Measurements from ENCODE around the gene EGR1.
A peak's percentile ranks its signal among the peaks of the same experiment; 100 is the strongest.

Gene EGR1

DNA sequence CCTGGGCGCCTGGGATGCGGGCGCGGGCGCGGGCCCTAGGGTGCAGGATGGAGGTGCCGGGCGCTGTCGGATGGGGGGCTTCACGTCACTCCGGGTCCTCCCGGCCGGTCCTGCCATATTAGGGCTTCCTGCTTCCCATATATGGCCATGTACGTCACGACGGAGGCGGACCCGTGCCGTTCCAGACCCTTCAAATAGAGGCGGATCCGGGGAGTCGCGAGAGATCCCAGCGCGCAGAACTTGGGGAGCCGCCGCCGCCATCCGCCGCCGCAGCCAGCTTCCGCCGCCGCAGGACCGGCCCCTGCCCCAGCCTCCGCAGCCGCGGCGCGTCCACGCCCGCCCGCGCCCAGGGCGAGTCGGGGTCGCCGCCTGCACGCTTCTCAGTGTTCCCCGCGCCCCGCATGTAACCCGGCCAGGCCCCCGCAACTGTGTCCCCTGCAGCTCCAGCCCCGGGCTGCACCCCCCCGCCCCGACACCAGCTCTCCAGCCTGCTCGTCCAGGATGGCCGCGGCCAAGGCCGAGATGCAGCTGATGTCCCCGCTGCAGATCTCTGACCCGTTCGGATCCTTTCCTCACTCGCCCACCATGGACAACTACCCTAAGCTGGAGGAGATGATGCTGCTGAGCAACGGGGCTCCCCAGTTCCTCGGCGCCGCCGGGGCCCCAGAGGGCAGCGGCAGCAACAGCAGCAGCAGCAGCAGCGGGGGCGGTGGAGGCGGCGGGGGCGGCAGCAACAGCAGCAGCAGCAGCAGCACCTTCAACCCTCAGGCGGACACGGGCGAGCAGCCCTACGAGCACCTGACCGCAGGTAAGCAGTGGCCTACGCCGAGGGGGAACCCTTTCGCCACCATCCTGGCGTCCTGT, at the start of gene EGR1:
EGR1 (plus strand) TSS at position 219 of the 864 bp plus-strand sequence; CDS start at position 502, 283 bp downstream.
- H3K27ac ChIP-seq, result peak within 1 kb of the TSS; percentile 99
- H3K4me3 ChIP-seq, result peak within 1 kb of the TSS; percentile 87
- no peak for TF ChIP-seq CTCF (IDR thresholded peaks at IDR 0.05)
- DNase-seq (ENCODE audit: low spot score), result peak; percentile 97

DNA sequence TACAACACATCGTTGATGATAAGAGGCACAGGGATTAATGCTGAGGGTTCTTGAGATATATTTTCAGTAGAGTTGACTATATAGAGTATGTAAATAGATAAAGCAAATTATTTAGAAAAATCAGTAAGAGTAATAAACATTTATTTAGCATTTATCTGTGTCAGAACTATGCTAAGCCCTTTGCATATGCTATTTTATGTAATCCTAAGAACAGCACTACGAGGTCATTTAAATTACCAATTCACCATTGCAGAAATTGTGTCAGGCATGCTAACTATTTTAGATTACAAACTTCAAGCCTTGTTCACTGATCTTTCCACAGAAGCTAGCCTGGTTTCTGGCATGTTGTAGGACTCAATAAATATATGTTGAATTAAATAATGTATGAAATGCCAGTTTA, 46.8 kb upstream of the EGR1 start:
- no peak for DNase-seq (ENCODE audit: low spot score)
- no peak for TF ChIP-seq CTCF (IDR thresholded peaks at IDR 0.05)
- H3K27ac ChIP-seq, result no peak overlapping the region
- H3K4me3 ChIP-seq, result no peak overlapping the region

- no peak for TF ChIP-seq CTCF (IDR thresholded peaks at IDR 0.05)
- no peak overlapping the region for H3K27ac ChIP-seq
- no peak for DNase-seq (ENCODE audit: low spot score)
- no peak overlapping the region for H3K4me3 ChIP-seq
Observed at GRCh38 chr5:138425079-138425478, 40.2 kb upstream of the EGR1 start.

GRCh38 chr5:138435943-138436342, 29.3 kb upstream of the EGR1 start:
- Histone ChIP-seq H3K27ac (no peak overlapping the region), H3K4me3 (no peak overlapping the region)
- TF ChIP-seq CTCF (IDR thresholded peaks at IDR 0.05), result no peak
- no peak for DNase-seq (ENCODE audit: low spot score)

GRCh38 chr5:138438003-138438723, 27.1 kb upstream of the EGR1 start:
- DNase-seq (ENCODE audit: low spot score), result no peak
- H3K27ac ChIP-seq, result peak overlapping the region in 1 of 2 donors; percentile 40
- TF ChIP-seq CTCF (IDR thresholded peaks at IDR 0.05), result no peak
- H3K4me3 ChIP-seq, result peak overlapping the region; percentile 80

DNA sequence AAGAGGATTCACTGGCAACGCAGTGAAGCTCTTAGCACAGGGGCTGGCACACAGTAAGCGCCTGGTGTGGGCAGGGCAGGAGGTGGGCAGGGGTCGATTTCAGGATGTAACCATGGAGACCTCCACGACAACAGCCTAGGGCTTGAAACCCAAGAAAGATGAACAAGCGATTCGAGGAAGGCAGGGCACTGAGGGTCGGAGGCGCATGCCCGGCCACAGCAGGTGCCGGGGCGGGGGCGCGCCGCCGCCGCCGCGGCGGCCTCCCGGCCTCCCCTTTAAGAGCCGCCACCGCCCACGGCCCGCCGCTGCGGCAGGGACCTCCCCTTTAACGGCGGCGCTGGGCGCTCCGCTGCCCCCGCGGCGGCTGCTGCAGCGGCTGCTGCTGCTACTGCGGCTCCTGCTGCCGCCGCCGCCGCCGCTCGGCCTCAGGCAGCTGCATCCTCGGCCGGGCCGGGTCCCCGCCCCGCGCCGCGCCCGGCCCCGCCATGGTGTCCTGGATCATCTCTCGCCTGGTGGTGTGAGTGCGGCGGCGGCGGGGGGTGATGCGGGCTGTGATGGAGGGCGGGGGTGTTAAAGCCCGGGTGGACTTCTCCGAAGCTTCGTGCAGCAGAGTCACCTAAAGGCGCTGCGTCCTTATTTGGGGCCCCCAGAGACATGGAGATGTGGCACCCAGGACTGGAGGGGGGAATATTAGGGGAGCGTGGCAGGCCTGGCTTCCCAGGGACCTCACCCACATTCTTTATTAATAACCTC, 26.4 kb upstream of the EGR1 start, which contains the start of gene REEP2:
REEP2 (plus strand) TSS at position 334 of the 753 bp plus-strand sequence; CDS start at position 486, 152 bp downstream.
- no peak for DNase-seq (ENCODE audit: low spot score)
- peak within 1 kb of the TSS; percentile 80 for H3K4me3 ChIP-seq
- TF ChIP-seq CTCF (IDR thresholded peaks at IDR 0.05), result no peak
- H3K27ac ChIP-seq, result peak within 1 kb of the TSS in 1 of 2 donors; percentile 40

Measured in coronary artery (tissue), 2 donors.